Germinal center (tissue), 1 donor: ENCODE results near the gene NLRC5.
"Not testable (repeated sequence)": the region's sequence is repeated elsewhere in the genome, so short reads cannot be mapped to it uniquely, and the experiment has no call there.

Experiments
- DNase-seq: peaks from one replicate; pipeline ENCODE4 v3.0.0; 2012; ENCODE audit warnings: mixed read lengths, low spot score

The NLRC5 gene

DNA sequence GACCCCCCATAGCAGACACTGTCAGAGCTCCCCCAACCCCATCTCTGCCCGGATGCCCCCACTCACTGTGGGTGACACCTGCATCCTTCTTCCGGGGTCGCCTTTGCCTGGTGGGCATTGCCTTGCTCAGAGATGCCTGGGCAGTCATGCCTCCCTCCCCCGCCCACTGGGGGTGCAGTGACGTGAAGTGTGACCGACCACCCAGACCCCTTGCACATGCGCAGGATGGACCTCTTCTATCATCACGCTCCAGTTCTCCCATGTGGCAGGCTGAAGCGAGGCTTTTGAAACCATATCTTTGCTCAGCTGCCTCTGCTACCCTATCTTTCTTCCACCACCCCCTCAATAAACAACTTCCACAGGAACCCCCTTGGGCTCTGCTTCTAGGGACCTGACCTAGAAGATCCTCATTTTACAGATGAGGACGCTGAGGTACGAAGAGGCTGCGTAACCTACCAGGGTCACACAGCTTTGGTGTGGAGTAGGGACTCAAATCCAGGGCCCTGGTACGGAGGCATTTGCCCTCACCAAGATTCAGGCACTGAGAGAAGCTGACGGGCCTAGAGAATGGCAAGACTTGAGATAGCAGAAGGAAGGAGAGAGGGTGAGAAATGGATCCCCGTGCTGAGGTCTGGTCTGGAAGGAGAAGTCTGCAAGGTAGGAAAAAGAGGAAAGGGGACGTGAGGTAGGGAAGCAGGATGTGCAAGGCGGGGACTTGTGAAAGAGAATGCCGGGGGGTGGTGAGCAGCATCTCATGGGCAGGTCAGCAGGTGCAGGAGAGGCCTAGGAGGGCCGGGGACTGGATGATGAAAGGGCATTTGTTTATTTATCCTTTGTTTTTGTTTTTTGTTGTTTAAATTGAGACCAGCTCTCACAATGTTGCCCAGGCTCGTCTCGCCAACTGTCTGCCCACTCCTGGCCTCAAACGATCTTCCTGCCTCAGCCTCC, 14.4 kb downstream of the NLRC5 start:
- peak; percentile 44 for DNase-seq

DNA sequence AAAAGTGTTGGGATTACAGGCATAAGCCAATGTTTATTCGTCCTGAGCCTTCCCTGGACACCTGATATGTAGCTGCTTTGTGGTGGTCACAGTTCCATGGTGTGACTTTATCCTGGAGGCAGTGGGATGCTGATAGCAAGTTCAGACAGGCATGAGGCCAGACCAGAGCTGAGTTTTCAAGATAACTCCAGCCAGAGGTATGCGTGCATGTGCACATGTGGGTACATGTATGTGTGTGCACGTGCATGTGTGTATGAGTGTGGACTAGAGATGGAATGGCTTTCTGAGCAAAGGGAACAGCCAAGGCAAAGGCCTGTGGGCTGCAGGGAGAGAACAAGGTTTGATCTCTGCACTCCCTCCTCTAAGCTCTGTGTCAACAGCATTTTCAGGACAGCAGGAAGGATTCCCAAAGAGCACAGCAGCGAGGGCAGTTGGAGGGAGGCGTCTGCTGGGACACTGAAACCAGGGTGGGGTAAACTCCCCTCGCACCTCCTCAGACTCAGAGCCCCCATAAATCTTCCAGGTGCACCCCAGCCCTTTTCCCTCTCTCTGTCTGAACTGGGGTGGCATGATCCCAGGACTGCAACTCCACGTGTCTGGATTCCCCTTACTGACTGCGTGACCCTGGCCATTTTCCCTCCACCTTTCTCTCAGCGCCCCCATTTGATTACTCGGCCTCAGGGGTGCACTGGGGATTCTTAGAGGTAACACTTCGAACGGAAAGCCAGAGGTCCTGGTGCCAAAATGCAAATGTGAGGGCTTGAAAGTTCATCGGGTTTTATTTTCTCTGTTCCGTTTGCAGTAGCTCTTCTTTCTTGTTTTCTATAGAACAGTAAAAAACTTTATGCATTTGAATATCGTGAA, 15.3 kb downstream of the NLRC5 start:
- DNase-seq = no peak

DNA sequence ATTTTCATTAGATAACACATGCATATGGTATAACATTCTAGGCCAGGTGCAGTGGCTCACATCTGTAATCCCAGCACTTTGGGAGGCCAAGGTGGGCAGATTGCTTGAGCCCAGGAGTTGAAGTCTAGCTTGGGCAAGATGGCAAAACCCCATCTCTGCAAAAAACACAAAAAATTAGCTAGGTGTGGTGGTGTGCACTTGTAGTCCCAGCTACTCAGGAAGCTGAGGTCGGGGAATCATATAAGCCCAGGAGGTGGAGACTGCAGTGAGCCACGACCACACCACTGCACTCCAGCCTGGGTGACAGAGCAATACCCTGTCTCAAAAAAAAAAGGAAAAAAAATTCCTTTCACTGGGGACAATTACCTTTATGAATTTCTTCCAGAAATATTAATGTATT, 16.2 kb downstream of the NLRC5 start:
- not testable (repeated sequence) for DNase-seq

DNA sequence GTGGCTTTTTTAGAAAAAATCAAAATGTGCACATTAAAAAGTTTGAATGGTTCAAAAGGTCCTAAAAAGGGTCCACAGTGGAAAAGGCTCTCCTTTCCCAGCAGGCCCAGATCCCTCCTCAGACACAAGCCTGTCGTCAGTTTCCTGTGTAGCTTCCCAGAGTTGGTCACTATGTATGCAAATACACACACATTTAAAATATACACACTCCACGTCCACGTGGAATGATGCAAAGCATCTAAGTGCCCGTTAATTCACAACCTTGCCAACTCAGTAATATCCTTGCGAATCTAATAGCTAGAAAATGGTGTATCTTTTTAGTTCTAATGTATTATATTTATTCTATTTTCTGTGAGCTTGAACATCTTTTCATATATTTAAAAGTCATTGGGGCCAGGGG, 17.7 kb downstream of the NLRC5 start:
- DNase-seq = no peak

- DNase-seq = no peak
Measured at GRCh38 chr16:57007530-57007929, 18.2 kb downstream of the NLRC5 start.

DNA sequence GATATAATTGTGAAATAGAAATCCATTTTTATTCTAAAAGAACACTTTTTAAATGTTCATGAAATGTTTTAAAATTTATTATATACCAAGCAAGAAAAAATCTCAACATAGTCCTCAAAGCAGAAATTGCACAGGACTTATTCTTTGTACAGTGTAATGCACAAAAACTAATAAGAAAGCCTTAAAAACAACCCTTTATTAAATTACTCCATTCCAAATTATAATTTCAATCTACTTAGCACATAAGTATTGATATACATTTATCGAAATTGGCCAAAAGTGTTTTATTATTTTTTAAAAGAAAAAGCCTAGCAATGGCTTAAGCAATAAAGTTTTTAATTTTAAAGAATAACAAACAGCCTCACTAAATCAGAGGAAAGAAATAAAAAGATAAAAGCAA, 19.1 kb downstream of the NLRC5 start:
- no peak for DNase-seq

DNA sequence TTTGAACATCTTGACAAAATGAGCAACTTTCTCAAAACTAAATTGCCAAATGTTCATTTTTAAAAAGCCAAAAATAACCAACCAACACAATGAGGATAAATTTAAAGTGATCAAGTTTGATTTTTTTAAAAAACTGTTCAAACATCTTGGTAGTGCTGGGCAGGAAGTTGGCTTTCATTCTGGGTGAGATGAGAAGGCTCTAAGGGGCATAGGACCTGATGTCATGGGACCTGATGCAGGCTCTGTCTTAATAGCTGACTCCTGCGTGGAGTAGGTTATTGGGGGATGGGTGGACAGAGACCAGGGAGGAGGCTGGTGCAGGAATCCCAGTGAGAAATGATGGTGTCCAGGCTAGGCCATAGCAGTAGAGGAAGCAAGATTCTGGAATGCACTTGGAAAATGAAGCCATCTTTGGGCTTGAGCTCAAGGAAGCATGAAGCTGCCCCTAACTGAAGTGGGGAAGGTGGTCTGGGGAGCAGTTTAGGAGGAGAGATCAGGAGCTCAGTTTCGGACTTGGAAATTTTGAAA, 20.4 kb downstream of the NLRC5 start:
- no peak for DNase-seq

GRCh38 chr16:57012353-57012752, 23.0 kb downstream of the NLRC5 start:
- DNase-seq = no peak

- DNase-seq = no peak
Measured at GRCh38 chr16:57013229-57013628, 23.9 kb downstream of the NLRC5 start.

- DNase-seq = no peak
Measured at GRCh38 chr16:57013902-57014301, 24.5 kb downstream of the NLRC5 start.

DNA sequence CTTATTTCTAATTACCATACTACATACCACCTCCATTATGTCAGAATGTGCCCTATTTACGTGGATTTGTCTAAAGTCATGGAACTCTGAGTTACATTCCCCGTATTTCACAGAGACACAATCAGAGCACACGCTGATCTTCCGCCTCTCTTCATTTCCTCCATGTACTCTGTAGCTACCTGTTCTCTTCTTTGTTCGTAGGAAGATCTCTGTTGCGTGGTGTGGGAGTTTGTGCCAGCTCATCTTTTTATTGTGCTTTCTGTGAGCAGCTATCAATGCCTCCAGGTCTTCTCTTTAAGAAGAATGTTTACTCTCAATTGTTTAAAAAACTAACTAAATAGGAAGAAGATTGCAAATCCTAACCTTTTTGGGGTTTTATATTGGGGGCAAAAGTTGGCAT, 26.9 kb downstream of the NLRC5 start:
- no peak for DNase-seq

DNA sequence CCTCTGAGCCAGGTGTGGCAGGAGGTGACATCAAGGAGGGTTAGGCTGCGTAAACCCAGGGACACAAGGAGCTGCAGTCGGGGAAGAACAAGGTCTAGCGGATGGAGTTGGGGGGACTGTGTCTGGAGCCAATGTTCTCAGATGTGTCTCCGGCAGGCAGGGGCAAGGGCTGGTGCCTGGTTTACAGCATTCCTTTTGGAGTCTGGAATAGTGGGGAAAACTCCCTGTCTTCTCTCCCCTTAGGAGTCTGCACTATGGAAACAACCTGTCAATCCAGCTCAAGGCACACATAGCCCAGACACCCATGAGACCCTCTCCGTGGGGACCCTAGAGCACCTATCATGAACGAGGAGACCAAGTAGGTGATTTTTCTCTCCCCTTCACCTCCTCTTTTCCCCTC, 27.5 kb downstream of the NLRC5 start:
- no peak for DNase-seq

DNA sequence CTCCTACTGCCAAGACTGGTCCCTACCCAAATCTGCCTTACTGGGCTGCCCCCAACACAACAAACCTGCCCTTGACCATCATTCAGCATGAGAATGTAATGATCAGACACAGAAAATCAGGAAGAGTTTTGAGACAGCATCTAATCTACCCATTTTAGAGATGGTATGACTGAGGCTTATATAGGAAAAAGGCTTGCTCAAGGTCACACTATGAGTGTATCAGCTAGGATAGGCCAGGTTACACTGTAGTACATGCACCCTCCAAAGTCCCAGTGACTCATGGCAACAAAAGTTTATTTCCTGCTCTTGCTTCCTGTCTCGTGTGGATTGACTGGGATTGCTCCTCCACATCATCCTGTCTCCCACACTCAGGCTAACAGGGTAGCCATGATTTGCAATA, 27.9 kb downstream of the NLRC5 start:
- DNase-seq = no peak

DNA sequence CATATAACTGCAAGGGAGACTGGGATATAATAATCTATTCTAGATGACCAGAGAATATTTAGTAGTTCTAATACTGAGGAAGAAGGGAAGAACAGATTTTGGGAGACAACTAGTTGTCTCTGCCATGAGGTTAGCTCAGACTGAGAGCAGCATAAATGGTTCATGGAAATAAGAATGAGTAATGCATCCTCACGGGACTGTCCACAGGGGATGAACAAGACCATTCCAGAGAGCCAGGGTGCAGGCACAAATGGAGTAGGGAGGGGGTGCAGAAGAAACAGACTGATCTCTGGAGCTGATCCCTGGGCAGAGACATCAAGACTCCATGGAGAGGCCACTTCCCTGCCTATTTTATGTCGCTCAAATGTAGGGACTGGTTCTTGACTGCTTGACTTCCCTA, 30.4 kb downstream of the NLRC5 start:
- no peak for DNase-seq

- no peak for DNase-seq
Measured at GRCh38 chr16:57020651-57021050, 31.3 kb downstream of the NLRC5 start.

GRCh38 chr16:57021757-57022156, 32.4 kb downstream of the NLRC5 start:
- no peak for DNase-seq

- DNase-seq = no peak
Measured at GRCh38 chr16:57022445-57022844, 33.1 kb downstream of the NLRC5 start.

DNA sequence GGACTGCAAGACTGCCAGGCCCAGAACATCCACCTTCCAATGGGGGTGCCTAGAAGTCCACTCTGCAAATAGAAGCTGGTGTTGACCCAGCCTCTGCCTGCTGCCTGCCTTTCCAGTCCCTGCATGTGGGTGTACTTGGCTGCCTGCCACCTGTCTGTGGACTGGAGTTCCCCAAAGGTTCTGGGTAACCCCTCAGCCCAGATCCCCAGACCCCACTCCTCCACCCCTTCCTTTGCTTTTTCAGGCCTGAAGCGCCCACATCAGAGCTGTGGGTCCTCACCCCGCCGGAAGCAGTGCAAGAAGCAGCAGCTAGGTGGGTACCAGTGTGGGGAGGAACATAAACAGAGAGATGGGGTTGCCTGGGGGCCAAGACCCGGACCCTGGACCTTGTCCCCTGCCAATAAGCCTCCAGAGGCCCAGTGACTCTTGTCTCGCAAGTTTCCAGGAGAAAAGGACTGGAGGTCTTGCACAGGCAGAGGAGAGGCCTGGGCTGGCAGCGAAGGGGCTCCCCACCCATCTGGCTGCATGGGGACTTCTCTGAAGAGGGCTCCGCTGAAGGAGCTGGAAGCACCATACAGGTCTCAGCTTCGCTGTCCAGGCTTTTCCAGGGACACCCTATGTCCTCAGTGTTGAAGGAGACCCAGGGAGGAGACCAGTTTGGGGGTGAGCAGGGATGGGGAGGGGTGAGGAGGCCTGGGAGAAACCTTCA, 34.3 kb downstream of the NLRC5 start:
- no peak for DNase-seq

DNA sequence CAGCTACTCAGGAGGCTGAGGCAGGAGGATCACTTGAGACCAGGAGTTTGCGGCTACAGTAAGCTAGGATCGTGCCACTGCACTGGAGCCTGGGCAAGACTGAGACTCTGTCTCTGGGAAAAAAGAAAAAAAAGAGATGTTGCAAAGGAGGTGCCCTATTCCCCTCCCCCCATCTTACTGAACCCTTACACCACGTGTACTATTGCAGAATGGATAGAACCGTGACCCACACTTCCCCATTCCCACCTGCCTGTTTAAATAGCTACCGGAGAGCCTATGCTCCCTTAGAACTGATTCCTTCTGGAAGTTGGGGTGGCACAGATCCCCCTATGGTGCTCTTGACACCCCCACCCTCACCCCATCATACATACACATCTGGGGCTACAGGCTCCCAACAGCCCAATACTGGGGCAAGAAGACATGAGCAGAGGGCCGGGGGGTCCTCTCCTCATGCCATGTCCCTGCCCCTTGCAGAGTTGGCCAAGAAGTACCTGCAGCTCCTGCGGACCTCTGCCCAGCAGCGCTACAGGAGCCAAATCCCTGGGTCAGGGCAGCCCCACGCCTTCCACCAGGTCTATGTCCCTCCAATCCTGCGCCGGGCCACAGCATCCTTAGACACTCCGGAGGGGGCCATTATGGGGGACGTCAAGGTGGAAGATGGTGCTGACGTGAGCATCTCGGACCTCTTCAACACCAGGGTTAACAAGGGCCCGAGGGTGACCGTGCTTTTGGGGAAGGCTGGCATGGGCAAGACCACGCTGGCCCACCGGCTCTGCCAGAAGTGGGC, 35.7 kb downstream of the NLRC5 start:
- no peak for DNase-seq

DNA sequence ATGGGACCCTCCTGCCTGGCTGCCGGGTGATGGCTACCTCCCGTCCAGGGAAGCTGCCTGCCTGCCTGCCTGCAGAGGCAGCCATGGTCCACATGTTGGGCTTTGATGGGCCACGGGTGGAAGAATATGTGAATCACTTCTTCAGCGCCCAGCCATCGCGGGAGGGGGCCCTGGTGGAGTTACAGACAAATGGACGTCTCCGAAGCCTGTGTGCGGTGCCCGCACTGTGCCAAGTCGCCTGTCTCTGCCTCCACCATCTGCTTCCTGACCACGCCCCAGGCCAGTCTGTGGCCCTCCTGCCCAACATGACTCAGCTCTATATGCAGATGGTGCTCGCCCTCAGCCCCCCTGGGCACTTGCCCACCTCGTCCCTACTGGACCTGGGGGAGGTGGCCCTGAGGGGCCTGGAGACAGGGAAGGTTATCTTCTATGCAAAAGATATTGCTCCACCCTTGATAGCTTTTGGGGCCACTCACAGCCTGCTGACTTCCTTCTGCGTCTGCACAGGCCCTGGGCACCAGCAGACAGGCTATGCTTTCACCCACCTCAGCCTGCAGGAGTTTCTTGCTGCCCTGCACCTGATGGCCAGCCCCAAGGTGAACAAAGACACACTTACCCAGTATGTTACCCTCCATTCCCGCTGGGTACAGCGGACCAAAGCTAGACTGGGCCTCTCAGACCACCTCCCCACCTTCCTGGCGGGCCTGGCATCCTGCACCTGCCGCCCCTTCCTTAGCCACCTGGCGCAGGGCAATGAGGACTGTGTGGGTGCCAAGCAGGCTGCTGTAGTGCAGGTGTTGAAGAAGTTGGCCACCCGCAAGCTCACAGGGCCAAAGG, 36.8 kb downstream of the NLRC5 start:
- no peak for DNase-seq

GRCh38 chr16:57026778-57027062, 37.4 kb downstream of the NLRC5 start:
- DNase-seq = no peak
